NCI-H2227 treated with DMSO at 0.1 percent for 48 hours (cell line): ENCODE data around the gene FUT1.
"Not testable (repeated sequence)": the region's sequence is repeated elsewhere in the genome, so short reads cannot be mapped to it uniquely, and the experiment has no call there.

Experiments
- DNase-seq: peaks from one replicate; lab custom pipeline; 2025; lab: John Stamatoyannopoulos, UW

The FUT1 gene

GRCh38 chr19:48768994-48769713, 16.7 kb upstream of the FUT1 start:
- DNase-seq, result no peak

- DNase-seq, result not testable (repeated sequence)
These were observed 15.8 kb upstream of the FUT1 start for GRCh38 chr19:48768171-48768753.

- not testable (repeated sequence) for DNase-seq
These were observed 13.4 kb upstream of the FUT1 start for GRCh38 chr19:48765816-48766215.

GRCh38 chr19:48760504-48761205, 8.2 kb upstream of the FUT1 start:
- no peak for DNase-seq

- DNase-seq, result no peak
These were observed 5.3 kb upstream of the FUT1 start for GRCh38 chr19:48757741-48758144.

GRCh38 chr19:48757089-48757675, 4.7 kb upstream of the FUT1 start:
- no peak for DNase-seq

GRCh38 chr19:48756686-48757085, 4.2 kb upstream of the FUT1 start:
- no peak for DNase-seq

GRCh38 chr19:48756212-48756611, 3.8 kb upstream of the FUT1 start:
- DNase-seq, result no peak

GRCh38 chr19:48755787-48756186, 3.3 kb upstream of the FUT1 start:
- no peak for DNase-seq

- no peak for DNase-seq
These were observed 2.7 kb upstream of the FUT1 start, which contains the start of gene FGF21 for GRCh38 chr19:48755084-48755641. TSS of gene FGF21 (plus strand) at chr19:48755524. CDS start at chr19:48756237, 713 bp downstream.

- DNase-seq, result no peak
These were observed 471 bp downstream of the FUT1 start for GRCh38 chr19:48751845-48752495.

- DNase-seq, result no peak
These were observed 1.5 kb downstream of the FUT1 start for GRCh38 chr19:48750771-48751504.

GRCh38 chr19:48750351-48750750, 2.1 kb downstream of the FUT1 start:
- DNase-seq, result no peak

- no peak for DNase-seq
These were observed 2.8 kb downstream of the FUT1 start for GRCh38 chr19:48749571-48750198.

- DNase-seq, result no peak
These were observed 5.5 kb downstream of the FUT1 start, which contains the start of gene IZUMO1 for GRCh38 chr19:48746738-48747575. TSS of gene IZUMO1 (minus strand) at chr19:48746909. CDS start at chr19:48745859, 1,050 bp downstream.

GRCh38 chr19:48746110-48746509, 6.3 kb downstream of the FUT1 start:
- DNase-seq, result no peak

- peak; percentile 28 for DNase-seq
These were observed 7.0 kb downstream of the FUT1 start for GRCh38 chr19:48745208-48745995.

- DNase-seq, result no peak
These were observed 10.3 kb downstream of the FUT1 start for GRCh38 chr19:48742096-48742495.
